GM12878 (cell line): ENCODE results near the gene PLCB4. TPM values are rescaled to one million over a fixed set of nuclear protein-coding genes. Genes with fewer than 3 reads are reported as not detected.

Source experiments
- ATAC-seq: fragments of 200-7000 bp; cut with Tn5 transposase; 3 replicates; pipeline ENCODE4 v1.9.1; 2020; ENCODE audit warnings: mild to moderate bottlenecking, moderate library complexity
- BruUV-seq: library from RNA; stranded (reverse); fragments of 400-500 nt; replicated peaks from 2 replicates; lab custom pipeline; 2021; lab: Mats Ljungman, UMichigan
- CTCF ChIA-PET: fragments of 300-600 bp; sonication (Branson Sonifier 250); formaldehyde crosslinking; extraction: SDS; loops from one replicate; lab custom pipeline; 2021; ENCODE audit warnings: inconsistent platforms; lab: Yijun Ruan, JAX
- POLR2A ChIA-PET: fragments of 350-600 bp; formaldehyde crosslinking; extraction: SDS; loops from one replicate; lab custom pipeline; 2021; ENCODE audit warnings: inconsistent platforms; lab: Charles Lee
- RAD21 ChIA-PET: fragments of 300-600 bp; sonication (Branson Sonifier 250); formaldehyde crosslinking; loops from one replicate; lab custom pipeline; 2023; ENCODE audit warnings: antibody characterized with exemption; ENCODE audit not compliant: unreplicated experiment; lab: Charles Lee
- SMC1A ChIA-PET: fragments of 300-600 bp; sonication (Branson Sonifier 250); formaldehyde crosslinking; loops from one replicate; lab custom pipeline; 2023; ENCODE audit not compliant: unreplicated experiment, uncharacterized antibody; lab: Charles Lee
- DNase-seq: peaks from one replicate; pipeline ENCODE4 v3.0.0-alpha.2; 2011; ENCODE audit warnings: low read depth, low spot score
- FAIRE-seq: peaks from 3 replicates; lab custom pipeline; 2011; peaks lifted over from hg19 to GRCh38; lab: Jason Lieb, UNC
- H2AFZ ChIP-seq: 2 replicates; pipeline ENCODE4 v1.6.0; 2011; ENCODE audit warnings: low read depth, low read length, control low read depth; ENCODE audit not compliant: control insufficient read depth
- H3K27ac ChIP-seq: 2 replicates; pipeline ENCODE4 v1.5.1; 2011; ENCODE audit warnings: control low read depth; ENCODE audit not compliant: control insufficient read depth, insufficient read depth
- H3K27me3 ChIP-seq, 2 experiments: replicated peaks in 1 of 2; 2 replicates each; pipeline versions ENCODE4 v1.6.0 to v1.6.1; 2011; ENCODE audit warnings: low read length in 1 of 2; ENCODE audit not compliant: control insufficient read depth in 2 of 2, insufficient read depth in 2 of 2
- H3K36me3 ChIP-seq, 2 experiments: 2 replicates each; pipeline ENCODE4 v1.5.1; 2011; ENCODE audit warnings: low read length in 1 of 2; ENCODE audit not compliant: control insufficient read depth in 2 of 2, insufficient read depth in 2 of 2
- H3K4me1 ChIP-seq: 2 replicates; pipeline ENCODE4 v1.6.1; 2011; ENCODE audit warnings: mild to moderate bottlenecking, low read length, moderate library complexity, mixed read lengths; ENCODE audit not compliant: control insufficient read depth, insufficient read depth
- H3K4me2 ChIP-seq: 2 replicates; pipeline ENCODE4 v1.6.0; 2011; ENCODE audit warnings: control low read depth; ENCODE audit not compliant: control insufficient read depth, insufficient read depth
- H3K4me3 ChIP-seq: fragments of 200-600 bp; sonication (generic); 2 replicates; pipeline ENCODE4 v1.5.1; 2016
- H3K79me2 ChIP-seq: 2 replicates; pipeline ENCODE4 v1.6.0; 2011; ENCODE audit warnings: low read length; ENCODE audit not compliant: control insufficient read depth, insufficient read depth
- H3K9ac ChIP-seq: 2 replicates; pipeline ENCODE4 v1.8.0; 2011; ENCODE audit warnings: low read length, control low read depth, mixed read lengths; ENCODE audit not compliant: control insufficient read depth, insufficient read depth
- H3K9me3 ChIP-seq: replicated peaks from 3 replicates; pipeline ENCODE4 v1.5.1; 2011; ENCODE audit warnings: mild to moderate bottlenecking, low read length; ENCODE audit not compliant: control insufficient read depth, insufficient read depth
- H4K20me1 ChIP-seq: 2 replicates; pipeline ENCODE4 v1.6.0; 2011; ENCODE audit not compliant: control insufficient read depth, insufficient read depth
- BMI1 ChIP-seq: fragments of 450-650 bp; IDR thresholded peaks from 2 replicates; pipeline ENCODE4 v1.6.1; 2016; ENCODE audit warnings: mild to moderate bottlenecking, moderate library complexity, borderline replicate concordance
- CBX5 ChIP-seq: sonication (generic); IDR thresholded peaks from 2 replicates; pipeline ENCODE4 v1.6.1; 2016; ENCODE audit warnings: low read depth, moderate library complexity, mild to moderate bottlenecking, inconsistent platforms
- ESRRA ChIP-seq: IDR thresholded peaks from 2 replicates; pipeline ENCODE4 v1.6.1; 2012; ENCODE audit warnings: mild to moderate bottlenecking, low read length, improper control_type of control experiment
- HCFC1 ChIP-seq: fragments of 150-350 bp; IDR thresholded peaks from 2 replicates; pipeline ENCODE4 v1.6.1; 2014; ENCODE audit warnings: low read length
- JUNB ChIP-seq: IDR thresholded peaks from 2 replicates; pipeline ENCODE4 v1.6.1; 2016; ENCODE audit warnings: antibody characterized with exemption, mild to moderate bottlenecking
- MYB ChIP-seq: fragments of 150-350 bp; IDR thresholded peaks from 2 replicates; pipeline ENCODE4 v1.6.1; 2014; ENCODE audit warnings: mild to moderate bottlenecking, low read depth, low read length, borderline replicate concordance
- NR2C2 ChIP-seq: IDR thresholded peaks from 2 replicates; pipeline ENCODE4 v1.6.1; 2011; ENCODE audit warnings: borderline replicate concordance, low read depth; ENCODE audit not compliant: control insufficient read depth, insufficient read length
- POLR2A ChIP-seq: IDR thresholded peaks from 2 replicates; pipeline ENCODE4 v1.6.1; 2011; ENCODE audit warnings: low read depth, mild to moderate bottlenecking, low read length
- POU2F2 ChIP-seq: IDR thresholded peaks from 3 replicates; pipeline ENCODE4 v1.6.1; 2011; ENCODE audit warnings: low read depth, mild to moderate bottlenecking, low read length, borderline replicate concordance
- RUNX3 ChIP-seq: IDR thresholded peaks from 2 replicates; pipeline ENCODE4 v1.6.1; 2012; ENCODE audit warnings: low read length, inconsistent platforms
- TARDBP ChIP-seq: IDR thresholded peaks from 2 replicates; pipeline ENCODE4 v1.6.1; 2016; ENCODE audit warnings: borderline replicate concordance
- TCF3 ChIP-seq: IDR thresholded peaks from 2 replicates; pipeline ENCODE4 v1.6.1; 2012; ENCODE audit warnings: low read depth, mild to moderate bottlenecking, low read length, borderline replicate concordance; ENCODE audit not compliant: insufficient read depth
- WGBS: methylation state at CpG from one replicate; pipeline ENCODE4 v1.1.6; 2016; ENCODE audit warnings: low lambda C conversion rate; ENCODE audit not compliant: insufficient replicate concordance, insufficient coverage; ENCODE audit errors: missing lambda C conversion rate; 5-methylcytosine and 5-hydroxymethylcytosine counted together
- in situ Hi-C: fragments of 300-500 bp; cut with MboI; formaldehyde crosslinking; loops from 9 replicates; pipeline ENCODE4 v1.14.3; 2018; ENCODE audit warnings: mixed read lengths
- intact Hi-C: fragments of 100-400 bp; cut with micrococcal nuclease; formaldehyde crosslinking; loops from one replicate; pipeline ENCODE4 v1.14.2; 2022; ENCODE audit not compliant: unreplicated experiment
- polyA plus RNA-seq, 11 experiments: library from polyadenylated mRNA; depleted of rRNA in 4 of 11; unstranded in 6 of 11; stranded (reverse) in 5 of 11; fragments of >200 nt; fragmentation: Nextera tagmentation in 4 of 11; fragmentation: Illumina TruSeq in 1 of 11; extraction: Ambion mirVana in 4 of 11; extraction: Trizol in 1 of 11; gene quantifications; 1 replicate in 1 of 11; 2 replicates in 10 of 11; pipeline versions ENCODE4 v1.2.1 to v1.2.3, GENCODE V29; 2011 to 2016; ENCODE audit warnings: inconsistent platforms in 2 of 11, missing spikeins in 2 of 11, low read depth in 1 of 11
- total RNA-seq, 4 experiments: library from RNA; depleted of rRNA in 3 of 4; stranded (reverse); fragments of >200 nt in 3 of 4; fragmentation: Illumina TruSeq in 1 of 4; extraction: Trizol in 1 of 4; gene quantifications; 2 replicates each; pipeline versions ENCODE4 v1.2.1 to v1.2.3, GENCODE V29; 2013 to 2021
- TF ChIP-seq, protein P1 (sequence below): fragments of 450-650 bp; conservative IDR thresholded peaks from 2 replicates; pipeline ENCODE4 v1.6.1; 2017; ENCODE audit warnings: mild to moderate bottlenecking, moderate library complexity
- TF ChIP-seq, protein P2 (sequence below): fragments of 450-650 bp; IDR thresholded peaks from 2 replicates; pipeline ENCODE4 v1.6.1; 2018; ENCODE audit warnings: mild to moderate bottlenecking, low read depth, moderate library complexity; ENCODE audit not compliant: partially characterized antibody

The PLCB4 gene
- total and polyA plus RNA-seq, 10 of the 15 experiments (the other 5 are each of a cell fraction or from before 2014, with no cell fraction given) = not detected

- TF ChIP-seq, protein P1, sequence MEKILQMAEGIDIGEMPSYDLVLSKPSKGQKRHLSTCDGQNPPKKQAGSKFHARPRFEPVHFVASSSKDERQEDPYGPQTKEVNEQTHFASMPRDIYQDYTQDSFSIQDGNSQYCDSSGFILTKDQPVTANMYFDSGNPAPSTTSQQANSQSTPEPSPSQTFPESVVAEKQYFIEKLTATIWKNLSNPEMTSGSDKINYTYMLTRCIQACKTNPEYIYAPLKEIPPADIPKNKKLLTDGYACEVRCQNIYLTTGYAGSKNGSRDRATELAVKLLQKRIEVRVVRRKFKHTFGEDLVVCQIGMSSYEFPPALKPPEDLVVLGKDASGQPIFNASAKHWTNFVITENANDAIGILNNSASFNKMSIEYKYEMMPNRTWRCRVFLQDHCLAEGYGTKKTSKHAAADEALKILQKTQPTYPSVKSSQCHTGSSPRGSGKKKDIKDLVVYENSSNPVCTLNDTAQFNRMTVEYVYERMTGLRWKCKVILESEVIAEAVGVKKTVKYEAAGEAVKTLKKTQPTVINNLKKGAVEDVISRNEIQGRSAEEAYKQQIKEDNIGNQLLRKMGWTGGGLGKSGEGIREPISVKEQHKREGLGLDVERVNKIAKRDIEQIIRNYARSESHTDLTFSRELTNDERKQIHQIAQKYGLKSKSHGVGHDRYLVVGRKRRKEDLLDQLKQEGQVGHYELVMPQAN = no peak
- TF ChIP-seq BMI1 = no peak
These were observed 279.4 kb downstream of the PLCB4 start (continued) for GRCh38 chr20:9348316-9348715.

GRCh38 chr20:9348747-9349146 is 279.9 kb downstream of the PLCB4 start:
- H3K4me1 ChIP-seq = no peaks in the 10 kb centered on the region
- no peaks in the 10 kb centered on the region; a peak in 1 of 4 replicates for H3K27me3 ChIP-seq
- H3K79me2 ChIP-seq = no peaks in the 10 kb centered on the region
- SMC1A ChIA-PET = no interaction called here
- no peak overlapping the region for H3K4me3 ChIP-seq
- FAIRE-seq (no peak), DNase-seq (no peak), ATAC-seq (no peak)
- TF ChIP-seq CBX5 (no peak), JUNB (no peak), MYB (no peak), POU2F2 (no peak), POLR2A (no peak), HCFC1 (no peak), TCF3 (no peak), NR2C2 (no peak), TARDBP (no peak), RUNX3 (no peak), ESRRA (no peak)
- TF ChIP-seq, protein P2, sequence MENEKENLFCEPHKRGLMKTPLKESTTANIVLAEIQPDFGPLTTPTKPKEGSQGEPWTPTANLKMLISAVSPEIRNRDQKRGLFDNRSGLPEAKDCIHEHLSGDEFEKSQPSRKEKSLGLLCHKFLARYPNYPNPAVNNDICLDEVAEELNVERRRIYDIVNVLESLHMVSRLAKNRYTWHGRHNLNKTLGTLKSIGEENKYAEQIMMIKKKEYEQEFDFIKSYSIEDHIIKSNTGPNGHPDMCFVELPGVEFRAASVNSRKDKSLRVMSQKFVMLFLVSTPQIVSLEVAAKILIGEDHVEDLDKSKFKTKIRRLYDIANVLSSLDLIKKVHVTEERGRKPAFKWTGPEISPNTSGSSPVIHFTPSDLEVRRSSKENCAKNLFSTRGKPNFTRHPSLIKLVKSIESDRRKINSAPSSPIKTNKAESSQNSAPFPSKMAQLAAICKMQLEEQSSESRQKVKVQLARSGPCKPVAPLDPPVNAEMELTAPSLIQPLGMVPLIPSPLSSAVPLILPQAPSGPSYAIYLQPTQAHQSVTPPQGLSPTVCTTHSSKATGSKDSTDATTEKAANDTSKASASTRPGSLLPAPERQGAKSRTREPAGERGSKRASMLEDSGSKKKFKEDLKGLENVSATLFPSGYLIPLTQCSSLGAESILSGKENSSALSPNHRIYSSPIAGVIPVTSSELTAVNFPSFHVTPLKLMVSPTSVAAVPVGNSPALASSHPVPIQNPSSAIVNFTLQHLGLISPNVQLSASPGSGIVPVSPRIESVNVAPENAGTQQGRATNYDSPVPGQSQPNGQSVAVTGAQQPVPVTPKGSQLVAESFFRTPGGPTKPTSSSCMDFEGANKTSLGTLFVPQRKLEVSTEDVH = no peak
- in situ Hi-C loops (no loop called here), intact Hi-C loops (no loop called here)
- H3K27ac ChIP-seq = no peak overlapping the region
- no peaks in the 10 kb centered on the region for H4K20me1 ChIP-seq
- H3K9me3 ChIP-seq = no peaks in the 10 kb centered on the region
- CTCF ChIA-PET = no interaction called here
- 0% methylated on average over 1 of the region's 2 CpGs for WGBS
- H2AFZ ChIP-seq = no peak overlapping the region
- no peak overlapping the region for H3K9ac ChIP-seq
- no TSS peak for BruUV-seq
- H3K36me3 ChIP-seq = no peaks in the 10 kb centered on the region
- POLR2A ChIA-PET = no interaction called here
- H3K4me2 ChIP-seq = no peak overlapping the region
- RAD21 ChIA-PET = no interaction called here
